Stomach (tissue), 9 donors: ENCODE measurements around the gene SPTBN5. TPM values are rescaled to one million over a fixed set of nuclear protein-coding genes. Genes with fewer than 3 reads are reported as not detected.
"Not testable (repeated sequence)": the region's sequence is repeated elsewhere in the genome, so short reads cannot be mapped to it uniquely, and the experiment has no call there.

Experiments used
- DNase-seq, 2 donors: peaks; one replicate each; pipeline versions ENCODE4 v3.0.0 to v3.0.0-alpha.2; 2013 to 2019
- H3K27ac ChIP-seq, 5 donors: fragments of 200-600 bp in 4 of 5; sonication (generic) in 4 of 5; one replicate each; pipeline ENCODE4 v1.5.1; 2013 to 2019; ENCODE audit warnings: mild to moderate bottlenecking in 1 of 5, moderate library complexity in 1 of 5
- H3K27me3 ChIP-seq, 3 donors: fragments of 200-600 bp; sonication (generic); one replicate each; pipeline ENCODE4 v1.5.1; 2017 to 2019; ENCODE audit warnings: mixed run types in 1 of 3
- H3K36me3 ChIP-seq, 4 donors: fragments of 200-600 bp; sonication (generic); 1 replicate in 3 of 4; 2 replicates in 1 of 4; pipeline ENCODE4 v1.5.1; 2016 to 2019
- H3K4me1 ChIP-seq, 4 donors: fragments of 200-600 bp; sonication (generic); one replicate each; pipeline ENCODE4 v1.5.1; 2016 to 2019
- H3K4me3 ChIP-seq, 4 donors: fragments of 200-600 bp; sonication (generic) in 3 of 4; one replicate each; pipeline ENCODE4 v1.5.1; 2016 to 2019; ENCODE audit warnings: mild to moderate bottlenecking in 1 of 4
- H3K9me3 ChIP-seq, 4 donors: fragments of 200-600 bp; sonication (generic); one replicate each; pipeline ENCODE4 v1.5.1; 2016 to 2019
- EP300 ChIP-seq: sonication (generic); formaldehyde crosslinking; IDR thresholded peaks from one replicate; pipeline ENCODE4 v1.6.1; 2017; ENCODE audit warnings: antibody characterized with exemption
- POLR2A ChIP-seq, 4 donors: fragments of 450-650 bp; IDR thresholded peaks; one replicate each; pipeline ENCODE4 v1.6.1; 2016; ENCODE audit warnings: antibody characterized with exemption in 4 of 4, control low read depth in 2 of 4, mild to moderate bottlenecking in 1 of 4, moderate library complexity in 1 of 4
- POLR2AphosphoS5 ChIP-seq, 3 donors: sonication (generic); formaldehyde crosslinking; IDR thresholded peaks; one replicate each; pipeline ENCODE4 v1.6.1; 2016; ENCODE audit warnings: antibody characterized with exemption in 3 of 3
- WGBS, 5 donors: extraction: QIAGEN DNeasy Blood & Tissue Kit in 3 of 5; methylation state at CpG; one replicate each; pipeline versions ENCODE4 v1.1.5 to v1.1.7; 2013 to 2018; 5-methylcytosine and 5-hydroxymethylcytosine counted together
- intact Hi-C: fragments of 100-400 bp; cut with DNase I; formaldehyde crosslinking; loops from one replicate; pipeline ENCODE4 v1.15.1; 2023; ENCODE audit warnings: low total_unique reads
- polyA plus RNA-seq, 3 donors: library from polyadenylated mRNA; stranded (reverse); fragments of 200-250 nt; gene quantifications; one replicate each; pipeline ENCODE4 v1.2.3, GENCODE V29; 2013
- total RNA-seq, 5 donors: library from RNA; depleted of rRNA; stranded (reverse); fragments of >200 nt; gene quantifications; one replicate each; pipeline versions ENCODE4 v1.1.0 to v1.2.3, GENCODE V29; 2014 to 2016
- TF ChIP-seq, protein P1 (sequence below), 7 experiments: fragments of 450-650 bp in 4 of 7; fragments of 200-600 bp in 3 of 7; sonication (generic) in 3 of 7; IDR thresholded peaks; one replicate each; pipeline ENCODE4 v1.5.1; 2016 to 2019; ENCODE audit warnings: antibody characterized with exemption in 7 of 7, control low read depth in 2 of 7, mild to moderate bottlenecking in 1 of 7
- donor health status: healthy with polysubstance abuse.
- donor health status: Bipolar disorder and iron deficiency.
- donor health status: healthy.

SPTBN5 gene
- total and polyA plus RNA-seq, 8 donors = 0.29 to 4.9 (median 2.6) TPM; not detected in 1

GRCh38 chr15:41834096-41834495 is 59.8 kb downstream of the SPTBN5 start:
- no peak for DNase-seq
- no peaks in the 10 kb centered on the region for H3K9me3 ChIP-seq
- peaks cover 4 to 70% (median 50%) of the 10 kb centered on the region in 4 donors for H3K36me3 ChIP-seq
- no peaks in the 10 kb centered on the region for H3K27me3 ChIP-seq
- whole genome bisulfite sequencing, 5 donors = 88 to 95% (median 94%) methylated on average over 3 of the region's 3 CpGs
- intact Hi-C loops = no loop called here
- no peak overlapping the region for H3K27ac ChIP-seq
- TF ChIP-seq EP300 = no peak
- TF ChIP-seq POLR2AphosphoS5 (IDR thresholded peaks at IDR 0.05) = no peak
- no peak for TF ChIP-seq POLR2A (IDR thresholded peaks at IDR 0.05)
- TF ChIP-seq, protein P1, sequence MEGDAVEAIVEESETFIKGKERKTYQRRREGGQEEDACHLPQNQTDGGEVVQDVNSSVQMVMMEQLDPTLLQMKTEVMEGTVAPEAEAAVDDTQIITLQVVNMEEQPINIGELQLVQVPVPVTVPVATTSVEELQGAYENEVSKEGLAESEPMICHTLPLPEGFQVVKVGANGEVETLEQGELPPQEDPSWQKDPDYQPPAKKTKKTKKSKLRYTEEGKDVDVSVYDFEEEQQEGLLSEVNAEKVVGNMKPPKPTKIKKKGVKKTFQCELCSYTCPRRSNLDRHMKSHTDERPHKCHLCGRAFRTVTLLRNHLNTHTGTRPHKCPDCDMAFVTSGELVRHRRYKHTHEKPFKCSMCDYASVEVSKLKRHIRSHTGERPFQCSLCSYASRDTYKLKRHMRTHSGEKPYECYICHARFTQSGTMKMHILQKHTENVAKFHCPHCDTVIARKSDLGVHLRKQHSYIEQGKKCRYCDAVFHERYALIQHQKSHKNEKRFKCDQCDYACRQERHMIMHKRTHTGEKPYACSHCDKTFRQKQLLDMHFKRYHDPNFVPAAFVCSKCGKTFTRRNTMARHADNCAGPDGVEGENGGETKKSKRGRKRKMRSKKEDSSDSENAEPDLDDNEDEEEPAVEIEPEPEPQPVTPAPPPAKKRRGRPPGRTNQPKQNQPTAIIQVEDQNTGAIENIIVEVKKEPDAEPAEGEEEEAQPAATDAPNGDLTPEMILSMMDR (IDR thresholded peaks at IDR 0.05) = no peak
- peaks cover 1 to 46% (median 35%) of the 10 kb centered on the region in 4 donors for H3K4me1 ChIP-seq
- H3K4me3 ChIP-seq = no peak overlapping the region

DNA sequence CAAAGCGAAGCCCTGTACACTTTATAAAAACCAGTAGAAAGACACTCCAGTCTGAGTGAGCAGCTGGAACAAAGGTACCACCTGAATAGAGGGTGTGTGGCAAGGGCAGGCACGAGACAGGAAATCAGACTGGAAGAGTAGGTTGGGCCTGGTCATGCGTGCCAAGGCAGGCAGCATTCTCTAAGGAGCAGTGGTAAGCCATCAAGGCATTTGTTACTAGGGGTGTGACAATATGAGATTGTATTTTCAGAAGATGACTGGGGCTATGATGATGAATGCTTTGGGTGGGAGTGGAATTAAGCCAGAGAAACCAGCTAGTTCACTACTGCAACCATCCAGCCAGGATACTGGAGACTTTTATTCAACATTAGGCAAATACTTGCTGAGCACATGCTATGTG is 61.0 kb downstream of the SPTBN5 start:
- Histone ChIP-seq H3K4me3 (no peak overlapping the region), H3K9me3 (no peaks in the 10 kb centered on the region), H3K27ac (no peak overlapping the region), H3K27me3 (no peaks in the 10 kb centered on the region), H3K36me3 (peaks cover 4 to 69% (median 48%) of the 10 kb centered on the region in 4 donors), H3K4me1 (peaks cover 8 to 43% (median 36%) of the 10 kb centered on the region in 4 donors)
- intact Hi-C loops = no loop called here
- peak; percentile 48 to 67 for DNase-seq
- WGBS, 5 donors = 43 to 63% (median 54%) methylated on average over 3 of the region's 3 CpGs
- TF ChIP-seq POLR2A (IDR thresholded peaks at IDR 0.05) (no peak), EP300 (no peak), POLR2AphosphoS5 (IDR thresholded peaks at IDR 0.05) (peak in 1 of 3 donors; percentile 25)
- TF ChIP-seq, protein P1 (IDR thresholded peaks at IDR 0.05) = no peak

- Histone ChIP-seq H3K27me3 (no peaks in the 10 kb centered on the region), H3K27ac (no peak overlapping the region), H3K9me3 (no peaks in the 10 kb centered on the region), H3K36me3 (peaks cover 4 to 63% (median 45%) of the 10 kb centered on the region in 4 donors), H3K4me1 (peaks cover 12 to 47% (median 40%) of the 10 kb centered on the region in 4 donors), H3K4me3 (no peak overlapping the region)
- no peak for DNase-seq
- TF ChIP-seq, protein P1 (IDR thresholded peaks at IDR 0.05) = no peak
- TF ChIP-seq EP300 = no peak
- no peak for TF ChIP-seq POLR2A (IDR thresholded peaks at IDR 0.05)
- TF ChIP-seq POLR2AphosphoS5 (IDR thresholded peaks at IDR 0.05) = no peak
- intact Hi-C loops = no loop called here
- 86 to 94% (median 91%) methylated on average over 6 to 10 of the region's 10 CpGs for WGBS, 5 donors
Measured at GRCh38 chr15:41832208-41832607, 61.6 kb downstream of the SPTBN5 start.

DNA sequence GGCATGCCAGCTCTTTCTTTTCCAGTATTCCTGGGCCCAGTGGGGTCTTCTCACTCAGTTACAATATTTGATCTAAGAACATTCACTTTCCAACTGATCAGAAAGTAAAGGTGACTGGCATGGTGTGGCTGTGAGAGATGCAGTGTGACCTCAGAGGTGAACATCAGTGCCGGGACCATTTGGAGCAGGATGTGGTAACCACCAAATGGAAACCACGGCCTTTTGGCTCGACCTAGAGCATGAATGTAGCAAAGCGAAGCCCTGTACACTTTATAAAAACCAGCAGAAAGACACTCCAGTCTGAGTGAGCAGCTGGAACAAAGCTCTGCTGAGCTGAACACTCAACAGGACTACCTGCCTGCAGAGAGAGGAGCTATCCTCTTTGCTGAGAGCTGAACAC is 62.6 kb downstream of the SPTBN5 start:
- intact Hi-C loops, H3K27ac ChIP-seq, H3K4me3 ChIP-seq, DNase-seq, H3K9me3 ChIP-seq, H3K27me3 ChIP-seq: not testable (repeated sequence)
- peaks cover 4 to 56% (median 37%) of the 10 kb centered on the region in 4 donors for H3K36me3 ChIP-seq
- WGBS, 5 donors = 63 to 81% (median 79%) methylated on average over 4 of the region's 4 CpGs
- H3K4me1 ChIP-seq = peaks cover 13 to 52% (median 43%) of the 10 kb centered on the region in 4 donors

GRCh38 chr15:41829959-41830646 is 63.8 kb downstream of the SPTBN5 start:
- intact Hi-C loops = no loop called here
- Histone ChIP-seq H3K36me3 (peaks cover 4 to 56% (median 33%) of the 10 kb centered on the region in 4 donors), H3K4me3 (no peak overlapping the region), H3K4me1 (peaks cover 13 to 52% (median 43%) of the 10 kb centered on the region in 4 donors), H3K27ac (no peak overlapping the region), H3K9me3 (no peaks in the 10 kb centered on the region), H3K27me3 (no peaks in the 10 kb centered on the region)
- peak in 1 of 2 donors; percentile 48 for DNase-seq
- WGBS, 5 donors = 89 to 95% (median 94%) methylated on average over 9 to 13 of the region's 13 CpGs
- TF ChIP-seq EP300 = no peak
- TF ChIP-seq POLR2AphosphoS5 (IDR thresholded peaks at IDR 0.05) = no peak
- TF ChIP-seq, protein P1 (IDR thresholded peaks at IDR 0.05) = no peak
- no peak for TF ChIP-seq POLR2A (IDR thresholded peaks at IDR 0.05)
